K562 (cell line): Measurements from ENCODE around the gene VWA2.

ENCODE experiments used
- FOXP1 ChIP-seq: sonication (generic); formaldehyde crosslinking; IDR thresholded peaks from 2 replicates; pipeline ENCODE4 v1.8.0; 2022; ENCODE audit warnings: mild to moderate bottlenecking, missing genetic modification reagents
- HNRNPLL ChIP-seq: fragments of 200-400 bp; formaldehyde crosslinking; IDR thresholded peaks from 2 replicates; pipeline ENCODE4 v1.6.1; 2017; ENCODE audit warnings: low read length, low read depth, mild to moderate bottlenecking; ENCODE audit not compliant: poor library complexity, severe bottlenecking
- IFI16 ChIP-seq: fragments of 250-450 bp; sonication (Bioruptor Pico); IDR thresholded peaks from 2 replicates; pipeline ENCODE4 v2.1.2; 2022; ENCODE audit warnings: mild to moderate bottlenecking, inconsistent platforms
- NR2F6 ChIP-seq: fragments of 450-650 bp; formaldehyde crosslinking; IDR thresholded peaks from 2 replicates; pipeline ENCODE4 v1.4.0; 2020; ENCODE audit warnings: mild to moderate bottlenecking
- SRSF3 ChIP-seq: fragments of 200-400 bp; formaldehyde crosslinking; IDR thresholded peaks from 2 replicates; pipeline ENCODE4 v1.6.1; 2016; ENCODE audit warnings: mild to moderate bottlenecking, low read length, moderate library complexity; ENCODE audit not compliant: insufficient read depth
- ZNF282 ChIP-seq: sonication (generic); formaldehyde crosslinking; IDR thresholded peaks from 2 replicates; pipeline ENCODE4 v1.8.1; 2023; ENCODE audit warnings: missing genetic modification reagents
- TF ChIP-seq, protein P1 (sequence below): IDR thresholded peaks from 2 replicates; pipeline ENCODE4 v1.6.1; 2011; ENCODE audit not compliant: insufficient read length; ENCODE audit errors: extremely low read depth
- TF ChIP-seq, protein P2 (sequence below), 3 experiments: IDR thresholded peaks in 2 of 3; conservative IDR thresholded peaks in 1 of 3; 2 replicates each; pipeline ENCODE4 v1.5.1; 2011 to 2012; ENCODE audit warnings: low read length in 3 of 3, mild to moderate bottlenecking in 3 of 3, control low read depth in 2 of 3, improper control_type of control experiment in 1 of 3, inconsistent platforms in 1 of 3, low read depth in 1 of 3, mixed read lengths in 1 of 3, moderate library complexity in 1 of 3; ENCODE audit not compliant: insufficient read depth in 2 of 3

DNA sequence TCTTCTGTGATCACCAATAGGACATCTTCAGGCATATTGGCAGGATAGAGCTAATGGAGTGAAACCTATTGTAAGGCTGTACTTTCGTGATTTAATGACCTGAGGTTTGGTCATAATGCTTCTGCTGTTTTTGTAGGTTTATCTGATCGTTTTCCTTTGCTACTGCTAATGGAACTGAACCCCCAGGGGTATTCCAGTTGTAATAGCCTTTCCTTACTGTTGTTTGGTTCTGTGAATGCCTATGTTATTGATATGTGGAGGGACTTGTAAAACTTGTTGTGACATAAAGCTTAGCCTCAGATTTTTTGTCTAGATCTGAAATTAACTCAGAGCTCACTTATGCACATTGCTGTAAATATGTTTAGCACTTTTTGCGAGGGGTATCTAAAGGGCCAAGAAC lies 10.9 kb upstream of the VWA2 start:
- TF ChIP-seq SRSF3 (no peak), FOXP1 (no peak), NR2F6 (CRISPR knock-in tag) (no peak), IFI16 (no peak), ZNF282 (CRISPR knock-in tag) (no peak), HNRNPLL (no peak)
- TF ChIP-seq, protein P1, sequence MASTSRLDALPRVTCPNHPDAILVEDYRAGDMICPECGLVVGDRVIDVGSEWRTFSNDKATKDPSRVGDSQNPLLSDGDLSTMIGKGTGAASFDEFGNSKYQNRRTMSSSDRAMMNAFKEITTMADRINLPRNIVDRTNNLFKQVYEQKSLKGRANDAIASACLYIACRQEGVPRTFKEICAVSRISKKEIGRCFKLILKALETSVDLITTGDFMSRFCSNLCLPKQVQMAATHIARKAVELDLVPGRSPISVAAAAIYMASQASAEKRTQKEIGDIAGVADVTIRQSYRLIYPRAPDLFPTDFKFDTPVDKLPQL = no peak
- TF ChIP-seq, protein P2, sequence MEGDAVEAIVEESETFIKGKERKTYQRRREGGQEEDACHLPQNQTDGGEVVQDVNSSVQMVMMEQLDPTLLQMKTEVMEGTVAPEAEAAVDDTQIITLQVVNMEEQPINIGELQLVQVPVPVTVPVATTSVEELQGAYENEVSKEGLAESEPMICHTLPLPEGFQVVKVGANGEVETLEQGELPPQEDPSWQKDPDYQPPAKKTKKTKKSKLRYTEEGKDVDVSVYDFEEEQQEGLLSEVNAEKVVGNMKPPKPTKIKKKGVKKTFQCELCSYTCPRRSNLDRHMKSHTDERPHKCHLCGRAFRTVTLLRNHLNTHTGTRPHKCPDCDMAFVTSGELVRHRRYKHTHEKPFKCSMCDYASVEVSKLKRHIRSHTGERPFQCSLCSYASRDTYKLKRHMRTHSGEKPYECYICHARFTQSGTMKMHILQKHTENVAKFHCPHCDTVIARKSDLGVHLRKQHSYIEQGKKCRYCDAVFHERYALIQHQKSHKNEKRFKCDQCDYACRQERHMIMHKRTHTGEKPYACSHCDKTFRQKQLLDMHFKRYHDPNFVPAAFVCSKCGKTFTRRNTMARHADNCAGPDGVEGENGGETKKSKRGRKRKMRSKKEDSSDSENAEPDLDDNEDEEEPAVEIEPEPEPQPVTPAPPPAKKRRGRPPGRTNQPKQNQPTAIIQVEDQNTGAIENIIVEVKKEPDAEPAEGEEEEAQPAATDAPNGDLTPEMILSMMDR (IDR thresholded peaks at IDR 0.05 in 2 of 3, conservative IDR thresholded peaks at IDR 0.05 in 1 of 3; ENCODE audit: insufficient read depth in 2 of 3, low read depth in 1 of 3, low read length in 3 of 3) = no peak
